8988T (cell line): Measurements from ENCODE around the gene OR6N2.

ENCODE experiments used
- DNase-seq: peaks from one replicate; pipeline ENCODE4 v3.0.0; 2011

Gene OR6N2

GRCh38 chr1:158752155-158752712, 28.8 kb downstream of the OR6N2 start:
- no peak for DNase-seq

GRCh38 chr1:158735848-158736247, 45.2 kb downstream of the OR6N2 start:
- no peak for DNase-seq

DNA sequence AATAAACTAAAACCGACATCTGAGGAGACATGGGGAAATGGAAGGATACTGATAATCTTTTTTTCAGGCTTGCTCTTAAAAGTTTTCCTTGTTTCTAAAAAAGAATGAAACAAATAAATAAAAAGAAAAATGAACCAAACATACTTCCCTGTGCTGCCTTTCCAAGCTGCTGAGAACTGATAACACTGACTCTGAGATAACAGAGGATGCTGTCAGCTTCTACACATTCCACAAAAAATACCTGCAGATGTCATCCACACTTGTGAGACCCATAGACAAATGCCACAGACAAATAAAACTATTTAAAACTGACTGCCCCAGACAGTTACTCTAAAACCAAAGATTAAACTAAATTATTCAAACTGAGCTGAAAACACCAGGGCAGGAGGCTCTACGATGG, 48.5 kb downstream of the OR6N2 start:
- DNase-seq: no peak

DNA sequence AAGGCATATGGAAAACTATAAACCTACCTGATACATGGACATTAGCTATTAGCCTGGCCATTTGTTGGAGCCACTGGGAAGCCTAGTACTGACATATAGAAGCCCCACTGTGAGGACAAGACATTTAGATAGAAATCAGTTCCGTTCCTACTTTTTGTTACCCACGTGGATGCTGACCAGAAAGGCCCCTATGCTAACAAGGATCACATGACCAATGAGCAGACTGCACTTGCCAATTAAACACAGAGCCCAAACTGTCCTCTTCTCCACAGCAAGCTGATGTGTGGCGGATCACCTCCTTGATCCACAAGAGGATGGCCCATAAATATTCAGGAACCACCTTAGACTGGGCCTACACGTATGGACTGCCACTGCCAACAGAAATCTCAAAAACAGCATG, 49.3 kb downstream of the OR6N2 start:
- DNase-seq: no peak

DNA sequence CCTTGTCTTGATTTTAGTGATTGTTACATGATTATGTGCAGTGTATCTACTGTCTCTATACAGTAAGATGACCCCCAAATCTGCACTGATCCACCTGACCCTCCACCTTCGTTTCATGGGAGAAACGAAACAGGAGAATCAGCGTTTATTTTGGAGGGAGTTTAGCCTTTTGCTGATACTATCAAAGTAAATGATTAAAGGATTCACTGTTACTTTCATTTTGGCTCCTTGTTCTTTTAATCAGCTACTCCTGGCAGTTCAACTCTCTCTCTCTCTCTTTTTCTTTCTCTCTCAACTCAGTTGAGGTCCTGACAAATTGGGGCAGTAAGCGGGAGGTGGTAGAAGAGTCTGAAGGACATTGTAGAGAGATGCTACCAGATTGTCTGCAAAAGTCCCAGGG, 50.6 kb downstream of the OR6N2 start:
- no peak for DNase-seq

- DNase-seq: no peak
Observed at GRCh38 chr1:158728510-158729225, 52.3 kb downstream of the OR6N2 start.

DNA sequence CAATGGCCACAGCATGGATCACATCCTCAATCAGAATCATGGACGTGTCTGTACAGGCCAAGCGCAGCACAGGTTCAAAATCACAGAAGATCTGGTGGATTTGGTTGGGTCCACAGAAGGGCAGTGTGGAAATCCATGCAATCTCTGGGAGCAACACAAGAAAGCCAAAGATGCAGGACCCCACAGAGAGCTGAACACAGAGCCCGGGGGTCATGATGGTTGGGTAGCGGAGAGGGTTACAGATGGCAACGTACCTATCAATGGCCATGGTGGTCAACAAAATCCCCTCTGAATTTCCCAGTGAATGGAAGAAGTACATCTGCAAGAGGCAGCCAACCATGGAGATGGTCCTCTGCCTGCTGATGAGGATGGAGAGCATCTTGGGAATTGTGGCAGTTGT, 56.6 kb downstream of the OR6N2 start:
- no peak for DNase-seq
